Right atrium auricular region (tissue), 2 donors: ENCODE data around the gene FOXM1. TPM values are rescaled to one million over a fixed set of nuclear protein-coding genes. Genes with fewer than 3 reads are reported as not detected.

Experiments used
- DNase-seq: peaks from one replicate; pipeline ENCODE4 v3.0.0-alpha.2; 2019; ENCODE audit warnings: low spot score
- H3K27ac ChIP-seq, 2 donors: fragments of 200-600 bp; sonication (generic); 1 replicate in 1 of 2; 2 replicates in 1 of 2; pipeline ENCODE4 v1.5.1; 2016 to 2019
- H3K27me3 ChIP-seq, 2 donors: fragments of 200-600 bp; sonication (generic); one replicate each; pipeline versions ENCODE4 v1.5.1 to v1.6.0; 2017 to 2019
- H3K36me3 ChIP-seq: fragments of 200-600 bp; sonication (generic); one replicate; pipeline ENCODE4 v1.5.1; 2016
- H3K4me1 ChIP-seq, 2 donors: fragments of 200-600 bp; sonication (generic); one replicate each; pipeline versions ENCODE4 v1.5.1 to v1.6.0; 2017 to 2019
- H3K4me3 ChIP-seq, 2 donors: fragments of 200-600 bp; sonication (generic); 1 replicate in 1 of 2; 2 replicates in 1 of 2; pipeline ENCODE4 v1.5.1; 2017 to 2019; ENCODE audit warnings: mild to moderate bottlenecking in 1 of 2, moderate library complexity in 1 of 2
- H3K9me3 ChIP-seq, 2 donors: fragments of 200-600 bp; sonication (generic); one replicate each; pipeline ENCODE4 v1.5.1; 2019
- CTCF ChIP-seq, 2 donors: fragments of 200-600 bp; sonication (generic); IDR thresholded peaks; one replicate each; pipeline ENCODE4 v1.5.1; 2019; ENCODE audit warnings: antibody characterized with exemption in 2 of 2
- total RNA-seq, 2 donors: library from RNA; depleted of rRNA; stranded (reverse); fragments of >200 nt; gene quantifications; one replicate each; pipeline ENCODE4 v1.1.0, GENCODE V29; 2016

Gene FOXM1
- total RNA-seq, 2 donors from 2014 or later: 0.16 to 4.1 TPM

DNA sequence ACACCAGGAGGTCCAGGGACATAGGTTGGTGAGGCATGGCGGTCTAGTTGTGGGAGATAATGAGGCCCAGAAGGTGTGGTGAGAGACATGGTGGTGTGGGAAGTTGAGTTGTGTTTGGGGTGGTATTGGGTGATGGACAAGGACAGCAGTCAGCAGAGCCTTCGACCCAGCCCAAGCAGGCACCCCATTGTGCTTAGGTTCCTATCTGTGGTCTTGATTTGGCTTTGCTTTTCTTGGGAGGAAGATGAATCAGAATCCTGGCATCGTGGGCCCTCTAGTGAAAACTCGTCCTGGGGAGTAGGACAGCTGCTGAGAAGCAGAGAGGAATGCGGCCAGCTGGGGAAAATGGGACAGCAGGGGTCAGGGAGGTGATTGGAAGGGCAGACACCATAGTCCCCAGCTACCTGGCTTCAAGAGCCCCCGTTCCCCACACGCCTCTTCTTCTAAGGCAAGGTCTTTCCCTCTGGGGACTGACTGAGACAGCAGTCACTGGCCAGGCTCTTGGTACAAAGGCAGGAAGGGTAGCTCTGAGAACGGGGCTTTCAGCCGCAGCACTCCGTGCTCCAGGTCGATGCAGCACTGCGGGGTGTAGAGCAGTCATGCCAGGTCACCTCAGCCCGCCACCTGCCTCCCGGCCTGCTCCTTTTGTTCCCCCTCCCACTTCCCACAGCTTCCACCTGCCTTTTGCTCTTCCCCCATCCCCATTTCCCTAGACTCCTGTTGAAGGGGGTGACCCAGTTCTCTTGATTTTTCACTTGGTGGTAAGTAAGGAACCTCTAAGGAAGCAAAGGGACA, 50.1 kb downstream of the FOXM1 start:
- no peaks in the 10 kb centered on the region for H3K9me3 ChIP-seq
- no peaks in the 10 kb centered on the region for H3K4me1 ChIP-seq
- TF ChIP-seq CTCF (IDR thresholded peaks at IDR 0.05): no peak
- no peak overlapping the region for H3K4me3 ChIP-seq
- DNase-seq: no peak
- peaks cover 75% of the 10 kb centered on the region for H3K36me3 ChIP-seq
- no peaks in the 10 kb centered on the region for H3K27me3 ChIP-seq
- H3K27ac ChIP-seq: no peak overlapping the region

DNA sequence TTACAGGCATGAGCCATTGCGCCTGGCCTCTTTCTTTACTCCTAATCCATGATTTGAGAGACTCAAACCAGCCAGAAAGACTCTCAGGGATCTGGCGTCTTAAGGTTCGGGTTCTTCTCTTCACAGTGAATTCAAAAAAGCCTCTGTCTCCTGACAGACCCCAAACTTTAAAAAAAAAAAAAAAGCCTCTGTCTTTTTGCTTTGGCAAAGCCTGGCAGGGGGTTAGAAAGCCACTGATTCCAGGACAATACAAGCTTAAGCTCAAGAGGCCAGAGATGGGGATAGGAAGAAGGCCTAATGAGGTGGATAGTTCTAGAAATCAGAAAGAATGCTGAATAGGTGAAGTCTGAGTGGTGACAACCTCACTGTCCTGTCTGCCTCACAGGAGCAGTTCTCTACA, 50.9 kb downstream of the FOXM1 start:
- H3K9me3 ChIP-seq: no peaks in the 10 kb centered on the region
- no peak for TF ChIP-seq CTCF (IDR thresholded peaks at IDR 0.05)
- H3K4me1 ChIP-seq: no peaks in the 10 kb centered on the region
- H3K4me3 ChIP-seq: no peak overlapping the region
- H3K36me3 ChIP-seq: peaks cover 84% of the 10 kb centered on the region
- no peaks in the 10 kb centered on the region for H3K27me3 ChIP-seq
- H3K27ac ChIP-seq: no peak overlapping the region
- no peak for DNase-seq

GRCh38 chr12:2825132-2825531, 51.8 kb downstream of the FOXM1 start:
- Histone ChIP-seq H3K4me3 (no peak overlapping the region), H3K27ac (no peak overlapping the region), H3K36me3 (peaks cover 88% of the 10 kb centered on the region), H3K27me3 (no peaks in the 10 kb centered on the region), H3K9me3 (no peaks in the 10 kb centered on the region), H3K4me1 (no peaks in the 10 kb centered on the region)
- TF ChIP-seq CTCF (IDR thresholded peaks at IDR 0.05): no peak
- no peak for DNase-seq

DNA sequence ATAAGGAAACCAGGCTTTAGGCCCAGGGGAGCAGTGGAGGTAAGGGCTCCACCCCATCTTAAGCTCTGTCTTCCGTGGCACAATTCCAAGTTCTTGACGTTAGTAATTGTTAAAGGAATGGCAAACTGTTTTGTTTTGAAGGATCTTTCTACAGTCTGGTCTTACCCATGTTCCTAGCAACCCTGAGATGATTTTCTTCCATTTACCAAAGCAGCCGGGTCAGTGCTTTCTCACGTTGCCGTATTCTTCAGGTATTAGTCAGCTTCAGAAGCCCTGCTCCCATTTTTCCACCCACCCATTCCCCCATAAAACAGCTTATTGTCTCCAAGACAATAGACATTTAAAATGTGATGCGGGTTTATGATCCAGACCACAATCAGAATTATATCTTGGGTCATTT, 52.4 kb downstream of the FOXM1 start:
- TF ChIP-seq CTCF (IDR thresholded peaks at IDR 0.05): no peak
- Histone ChIP-seq H3K27ac (no peak overlapping the region), H3K4me1 (no peaks in the 10 kb centered on the region), H3K27me3 (no peaks in the 10 kb centered on the region), H3K9me3 (no peaks in the 10 kb centered on the region), H3K36me3 (peaks cover 86% of the 10 kb centered on the region), H3K4me3 (no peak overlapping the region)
- no peak for DNase-seq

- no peaks in the 10 kb centered on the region for H3K27me3 ChIP-seq
- H3K4me3 ChIP-seq: no peak overlapping the region
- H3K36me3 ChIP-seq: peaks cover 89% of the 10 kb centered on the region
- no peak overlapping the region for H3K27ac ChIP-seq
- no peak for DNase-seq
- H3K4me1 ChIP-seq: no peaks in the 10 kb centered on the region
- no peaks in the 10 kb centered on the region for H3K9me3 ChIP-seq
- TF ChIP-seq CTCF (IDR thresholded peaks at IDR 0.05): no peak
These were observed 53.5 kb downstream of the FOXM1 start for GRCh38 chr12:2823483-2823882.

DNA sequence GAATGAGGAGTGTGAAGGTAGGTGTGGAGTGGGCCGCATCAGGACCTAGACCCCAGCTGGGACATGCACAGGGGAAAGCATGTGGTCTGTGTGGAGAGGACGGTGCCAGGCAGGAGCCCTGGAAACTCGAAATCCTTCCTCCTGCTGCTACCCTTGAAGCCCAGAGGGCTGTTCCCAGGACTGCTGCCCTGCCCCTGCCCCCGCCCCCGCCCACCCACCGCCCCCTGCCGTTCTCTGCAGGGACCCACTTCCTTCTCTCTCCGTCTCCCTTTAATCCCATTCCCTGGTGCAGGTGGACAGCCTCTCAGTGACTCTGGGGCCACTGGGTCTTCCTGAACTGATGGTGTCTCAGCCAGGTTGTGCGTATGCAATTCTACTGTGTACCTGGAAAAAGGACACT, 56.5 kb downstream of the FOXM1 start:
- H3K27me3 ChIP-seq: no peaks in the 10 kb centered on the region

More for the DNA sequence above, 56.5 kb downstream of the FOXM1 start:
- no peak for TF ChIP-seq CTCF (IDR thresholded peaks at IDR 0.05)
- H3K27ac ChIP-seq: no peak overlapping the region
- no peaks in the 10 kb centered on the region for H3K4me1 ChIP-seq
- H3K4me3 ChIP-seq: no peak overlapping the region
- peaks cover 68% of the 10 kb centered on the region for H3K36me3 ChIP-seq
- no peaks in the 10 kb centered on the region for H3K9me3 ChIP-seq
- DNase-seq: no peak
